OCI-LY1 (cell line): ENCODE measurements around the gene PTGER3.

Experiments used
- EZH2 ChIP-seq: fragments of 200-600 bp; sonication (generic), shearing (Covaris generic); IDR thresholded peaks from 2 replicates; pipeline ENCODE4 v1.8.0; 2017; ENCODE audit warnings: borderline replicate concordance, mixed run types, mild to moderate bottlenecking, antibody characterized with exemption, low read length, moderate library complexity, mixed read lengths
- TF ChIP-seq, protein P1 (sequence below): fragments of 200-600 bp; sonication (generic), shearing (Covaris generic); IDR thresholded peaks from 2 replicates; pipeline ENCODE4 v1.5.1; 2017; ENCODE audit warnings: mild to moderate bottlenecking, antibody characterized with exemption, low read length, moderate library complexity, mixed read lengths

DNA sequence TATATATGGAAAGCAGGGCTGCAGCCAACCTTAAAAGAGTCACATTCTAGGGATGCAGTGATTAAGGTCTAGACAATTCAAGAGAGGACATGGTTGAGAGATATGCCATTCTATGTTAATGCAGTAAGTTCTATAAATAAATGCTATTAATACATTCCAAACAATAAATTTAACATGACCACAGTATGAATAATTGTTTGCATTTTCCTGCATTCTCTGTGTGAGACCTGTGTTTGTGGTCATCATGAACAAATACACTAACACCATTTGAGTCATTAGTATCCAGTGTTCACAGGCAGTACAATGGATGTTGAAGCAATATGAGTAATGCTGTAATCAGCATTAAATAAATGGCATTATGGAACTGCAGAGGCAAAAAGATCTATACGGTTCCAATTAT, 38.7 kb upstream of the PTGER3 start:
- TF ChIP-seq, protein P1, sequence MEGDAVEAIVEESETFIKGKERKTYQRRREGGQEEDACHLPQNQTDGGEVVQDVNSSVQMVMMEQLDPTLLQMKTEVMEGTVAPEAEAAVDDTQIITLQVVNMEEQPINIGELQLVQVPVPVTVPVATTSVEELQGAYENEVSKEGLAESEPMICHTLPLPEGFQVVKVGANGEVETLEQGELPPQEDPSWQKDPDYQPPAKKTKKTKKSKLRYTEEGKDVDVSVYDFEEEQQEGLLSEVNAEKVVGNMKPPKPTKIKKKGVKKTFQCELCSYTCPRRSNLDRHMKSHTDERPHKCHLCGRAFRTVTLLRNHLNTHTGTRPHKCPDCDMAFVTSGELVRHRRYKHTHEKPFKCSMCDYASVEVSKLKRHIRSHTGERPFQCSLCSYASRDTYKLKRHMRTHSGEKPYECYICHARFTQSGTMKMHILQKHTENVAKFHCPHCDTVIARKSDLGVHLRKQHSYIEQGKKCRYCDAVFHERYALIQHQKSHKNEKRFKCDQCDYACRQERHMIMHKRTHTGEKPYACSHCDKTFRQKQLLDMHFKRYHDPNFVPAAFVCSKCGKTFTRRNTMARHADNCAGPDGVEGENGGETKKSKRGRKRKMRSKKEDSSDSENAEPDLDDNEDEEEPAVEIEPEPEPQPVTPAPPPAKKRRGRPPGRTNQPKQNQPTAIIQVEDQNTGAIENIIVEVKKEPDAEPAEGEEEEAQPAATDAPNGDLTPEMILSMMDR = no peak
- no peak for TF ChIP-seq EZH2
